Body of pancreas (tissue), 4 donors: ENCODE results near the gene EYS. TPM values are rescaled to one million over a fixed set of nuclear protein-coding genes. Genes with fewer than 3 reads are reported as not detected.

Experiments used
- ATAC-seq: fragments of 150-250 bp; one replicate; pipeline ENCODE4 v1.9.1; 2016
- DNase-seq, 4 donors: peaks; one replicate each; pipeline ENCODE4 v3.0.0-alpha.2; 2019
- H3K27ac ChIP-seq, 4 donors: fragments of 200-600 bp; sonication (generic); 1 replicate in 3 of 4; 2 replicates in 1 of 4; pipeline versions ENCODE4 v1.5.1 to v1.6.1; 2016 to 2019; ENCODE audit warnings: mild to moderate bottlenecking in 1 of 4, mixed read lengths in 1 of 4, moderate library complexity in 1 of 4
- H3K27me3 ChIP-seq, 2 donors: fragments of 200-600 bp; sonication (generic); one replicate each; pipeline ENCODE4 v1.6.0; 2016; ENCODE audit warnings: mild to moderate bottlenecking in 1 of 2
- H3K36me3 ChIP-seq, 2 donors: fragments of 200-600 bp; sonication (generic); replicated peaks in 1 of 2; 2 replicates each; pipeline ENCODE4 v1.5.1; 2016; ENCODE audit warnings: low read depth in 2 of 2; ENCODE audit not compliant: insufficient read depth in 1 of 2
- H3K4me1 ChIP-seq: fragments of 200-600 bp; sonication (generic); one replicate; pipeline ENCODE4 v1.6.0; 2016
- H3K4me3 ChIP-seq, 2 donors: fragments of 200-600 bp; sonication (generic); 1 replicate in 1 of 2; 2 replicates in 1 of 2; pipeline ENCODE4 v1.5.1; 2016 to 2019
- H3K9me3 ChIP-seq, 3 donors: fragments of 200-600 bp; sonication (generic); 1 replicate in 2 of 3; 2 replicates in 1 of 3; pipeline ENCODE4 v1.5.1; 2016
- CTCF ChIP-seq, 7 experiments: fragments of 450-650 bp in 4 of 7; fragments of 200-600 bp in 3 of 7; sonication (generic) in 3 of 7; IDR thresholded peaks; one replicate each; pipeline ENCODE4 v1.5.1; 2016 to 2019; ENCODE audit warnings: antibody characterized with exemption in 7 of 7
- POLR2A ChIP-seq, 3 donors: fragments of 450-650 bp; IDR thresholded peaks; one replicate each; pipeline ENCODE4 v1.6.1; 2016; ENCODE audit warnings: antibody characterized with exemption in 3 of 3, mild to moderate bottlenecking in 2 of 3
- WGBS, 2 donors: methylation state at CpG; one replicate each; pipeline ENCODE4 v1.1.5; 2017; 5-methylcytosine and 5-hydroxymethylcytosine counted together
- intact Hi-C: fragments of 100-400 bp; cut with DNase I; formaldehyde crosslinking; loops from one replicate; pipeline ENCODE4 v1.15.1; 2023
- total RNA-seq, 2 donors: library from RNA; depleted of rRNA; stranded (reverse); fragments of >200 nt; gene quantifications; one replicate each; pipeline ENCODE4 v1.1.0, GENCODE V29; 2016

EYS gene
- total RNA-seq, 2 donors from 2014 or later = 0.26 TPM; not detected in 1

- DNase-seq = no peak
- ATAC-seq = no peak
- no peak overlapping the region for H3K4me3 ChIP-seq
- TF ChIP-seq CTCF (IDR thresholded peaks at IDR 0.05) (no peak), POLR2A (IDR thresholded peaks at IDR 0.05) (no peak)
- intact Hi-C loops = no loop called here
- no peaks in the 10 kb centered on the region for H3K27me3 ChIP-seq
- H3K4me1 ChIP-seq = peaks cover 8% of the 10 kb centered on the region
- no peaks in the 10 kb centered on the region for H3K9me3 ChIP-seq
- no peaks in the 10 kb centered on the region for H3K36me3 ChIP-seq
- no peak overlapping the region for H3K27ac ChIP-seq
- 9 to 12% methylated on average over 2 of the region's 2 CpGs for WGBS, 2 donors
Measured at GRCh38 chr6:64502801-64503200, 1204.2 kb downstream of the EYS start.

- no peaks in the 10 kb centered on the region for H3K9me3 ChIP-seq
- TF ChIP-seq CTCF (IDR thresholded peaks at IDR 0.05) (no peak), POLR2A (IDR thresholded peaks at IDR 0.05) (no peak)
- H3K4me3 ChIP-seq = no peak overlapping the region
- intact Hi-C loops = no loop called here
- ATAC-seq = no peak
- no peaks in the 10 kb centered on the region for H3K36me3 ChIP-seq
- no peak overlapping the region for H3K27ac ChIP-seq
- 64 to 75% methylated on average over 2 of the region's 2 CpGs for WGBS, 2 donors
- H3K4me1 ChIP-seq = no peaks in the 10 kb centered on the region
- no peak for DNase-seq
- no peaks in the 10 kb centered on the region for H3K27me3 ChIP-seq
Measured at GRCh38 chr6:64497634-64498033, 1209.4 kb downstream of the EYS start.

- H3K9me3 ChIP-seq = no peaks in the 10 kb centered on the region
- intact Hi-C loops = no loop called here
- no peaks in the 10 kb centered on the region for H3K36me3 ChIP-seq
- no peak for ATAC-seq
- 9 to 36% methylated on average over 2 of the region's 2 CpGs for WGBS, 2 donors
- H3K4me3 ChIP-seq = no peak overlapping the region
- DNase-seq = no peak
- TF ChIP-seq POLR2A (IDR thresholded peaks at IDR 0.05) (no peak), CTCF (IDR thresholded peaks at IDR 0.05) (no peak)
- no peaks in the 10 kb centered on the region for H3K27me3 ChIP-seq
- H3K4me1 ChIP-seq = no peaks in the 10 kb centered on the region
- H3K27ac ChIP-seq = no peak overlapping the region
Measured at GRCh38 chr6:64489763-64490162, 1217.3 kb downstream of the EYS start.

- H3K27me3 ChIP-seq = no peaks in the 10 kb centered on the region
- 53 to 56% methylated on average over 3 of the region's 3 CpGs for WGBS, 2 donors
- no peak for TF ChIP-seq CTCF (IDR thresholded peaks at IDR 0.05)
- no peak for TF ChIP-seq POLR2A (IDR thresholded peaks at IDR 0.05)
- intact Hi-C loops = no loop called here
- DNase-seq (no peak), ATAC-seq (no peak)
- no peaks in the 10 kb centered on the region for H3K9me3 ChIP-seq
- H3K4me1 ChIP-seq = no peaks in the 10 kb centered on the region
- no peaks in the 10 kb centered on the region for H3K36me3 ChIP-seq
- no peak overlapping the region for H3K27ac ChIP-seq
- H3K4me3 ChIP-seq = no peak overlapping the region
Measured at GRCh38 chr6:64486578-64487351, 1220.3 kb downstream of the EYS start.

GRCh38 chr6:64483956-64484499 lies 1223.0 kb downstream of the EYS start:
- no peaks in the 10 kb centered on the region for H3K4me1 ChIP-seq
- intact Hi-C loops = no loop called here
- TF ChIP-seq CTCF (IDR thresholded peaks at IDR 0.05) (no peak), POLR2A (IDR thresholded peaks at IDR 0.05) (no peak)

More at GRCh38 chr6:64483956-64484499, 1223.0 kb downstream of the EYS start:
- no peak overlapping the region for H3K27ac ChIP-seq
- DNase-seq (no peak), ATAC-seq (no peak)
- 57 to 61% methylated on average over 2 of the region's 2 CpGs for WGBS, 2 donors
- H3K27me3 ChIP-seq = no peaks in the 10 kb centered on the region
- no peak overlapping the region for H3K4me3 ChIP-seq
- no peaks in the 10 kb centered on the region for H3K9me3 ChIP-seq
- no peaks in the 10 kb centered on the region for H3K36me3 ChIP-seq
